Measurements from ENCODE around the gene RPS19BP1.

The RPS19BP1 gene, protein sequence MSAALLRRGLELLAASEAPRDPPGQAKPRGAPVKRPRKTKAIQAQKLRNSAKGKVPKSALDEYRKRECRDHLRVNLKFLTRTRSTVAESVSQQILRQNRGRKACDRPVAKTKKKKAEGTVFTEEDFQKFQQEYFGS

DNA sequence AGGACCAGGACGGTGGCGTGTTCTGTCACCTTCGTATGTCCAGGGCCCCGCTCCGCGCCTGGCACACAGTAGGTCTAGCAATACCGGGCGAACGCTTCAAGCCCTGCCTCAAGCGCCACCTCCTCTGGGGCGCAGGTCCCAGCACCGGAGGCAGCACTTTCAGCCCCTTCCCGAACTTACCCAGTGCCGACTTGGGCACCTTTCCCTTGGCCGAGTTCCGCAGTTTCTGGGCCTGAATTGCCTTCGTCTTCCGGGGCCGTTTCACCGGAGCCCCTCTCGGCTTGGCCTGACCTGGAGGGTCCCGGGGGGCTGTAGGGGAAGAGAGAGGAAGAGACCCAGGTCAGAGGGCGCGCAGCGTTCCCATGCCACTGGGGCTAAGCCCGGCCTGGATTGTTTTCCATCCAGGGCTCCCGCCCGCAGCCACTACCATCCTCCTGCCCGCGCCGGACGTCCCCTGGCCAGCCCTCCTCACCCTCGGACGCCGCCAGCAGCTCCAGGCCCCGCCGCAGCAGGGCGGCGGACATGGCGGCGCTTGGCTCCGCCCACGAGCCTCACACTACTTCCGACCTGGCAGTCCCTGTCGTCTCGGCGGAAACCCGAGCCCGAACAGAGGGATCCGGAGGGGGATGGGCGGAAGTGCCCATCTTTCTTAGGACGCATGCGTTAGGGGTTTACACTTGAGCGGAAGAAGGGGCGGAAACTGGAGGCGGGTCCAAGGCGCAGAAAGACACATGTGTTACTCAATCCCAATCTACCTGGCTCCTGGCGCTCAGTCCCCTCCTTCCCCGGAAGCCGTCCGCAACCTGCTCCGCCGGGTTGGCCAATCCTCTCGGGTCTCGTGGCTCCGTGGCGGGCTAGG, at the start of gene RPS19BP1:
Gene RPS19BP1, minus strand, starts transcription at position 534 of the 859 bp plus-strand sequence. Its CDS starts 10 bp downstream, at position 524.
- peak; percentile 96 for DNase-seq

DNA sequence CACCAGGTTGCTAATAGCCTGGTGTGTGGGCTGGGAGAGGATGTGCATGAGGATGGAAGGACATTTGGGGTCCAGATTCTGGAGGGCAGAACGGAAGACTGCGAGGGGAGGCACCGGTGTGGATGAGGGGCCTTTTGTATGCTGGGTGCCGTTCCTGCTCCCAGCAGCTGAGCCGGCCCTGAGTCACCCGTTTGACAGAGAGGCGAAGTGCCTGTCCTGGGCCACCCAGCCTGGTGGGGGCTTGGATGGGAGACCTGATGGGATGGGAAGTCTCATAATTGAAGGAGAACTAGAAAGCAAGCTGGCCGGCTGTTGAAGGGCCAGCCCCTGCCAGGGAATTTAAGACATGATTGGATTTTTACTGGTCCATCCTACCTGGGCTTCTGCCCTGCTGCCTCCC, 48.8 kb upstream of the RPS19BP1 start:
- no peak for DNase-seq

DNA sequence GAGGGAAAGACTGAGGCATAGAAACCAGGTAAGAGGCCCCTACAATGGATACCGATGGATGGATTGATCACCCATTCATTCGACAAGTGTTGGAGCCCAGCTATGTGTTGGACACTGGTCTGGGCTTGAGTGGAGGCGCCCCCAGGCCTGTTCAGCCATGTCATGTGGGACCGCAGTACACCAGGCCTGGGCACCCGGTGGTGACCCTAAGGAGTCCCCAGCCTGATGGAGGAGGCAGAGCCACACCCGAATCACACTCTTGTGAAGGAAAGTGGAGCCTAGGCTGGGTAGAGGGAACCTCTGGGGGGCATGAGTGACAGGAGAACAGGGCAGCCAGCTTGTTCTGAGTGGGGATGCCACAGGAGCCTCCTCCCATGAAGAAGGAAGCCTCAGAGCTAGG, 48.2 kb upstream of the RPS19BP1 start:
- no peak for DNase-seq

DNA sequence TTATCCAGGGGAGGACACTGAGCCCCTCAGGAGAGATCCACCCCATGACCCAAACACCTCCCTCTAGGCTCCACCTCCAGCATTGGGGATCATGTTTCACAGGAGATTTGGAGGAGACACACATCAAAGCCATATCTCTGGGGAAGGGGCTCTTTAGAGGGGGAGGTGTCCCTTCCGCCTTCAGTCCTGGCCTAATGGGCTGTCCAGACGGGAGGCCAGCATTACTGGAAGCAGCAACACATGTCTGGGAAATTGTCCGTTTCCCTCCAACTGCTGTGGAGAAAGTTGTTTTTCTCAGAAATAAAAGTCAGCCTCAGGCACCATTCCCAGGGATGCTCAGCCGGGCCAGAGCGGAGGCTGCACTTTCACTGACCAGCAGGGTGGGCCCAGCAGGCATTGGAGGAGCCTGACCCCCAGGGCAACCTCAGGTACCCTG, 47.5 kb upstream of the RPS19BP1 start:
- DNase-seq: no peak

DNA sequence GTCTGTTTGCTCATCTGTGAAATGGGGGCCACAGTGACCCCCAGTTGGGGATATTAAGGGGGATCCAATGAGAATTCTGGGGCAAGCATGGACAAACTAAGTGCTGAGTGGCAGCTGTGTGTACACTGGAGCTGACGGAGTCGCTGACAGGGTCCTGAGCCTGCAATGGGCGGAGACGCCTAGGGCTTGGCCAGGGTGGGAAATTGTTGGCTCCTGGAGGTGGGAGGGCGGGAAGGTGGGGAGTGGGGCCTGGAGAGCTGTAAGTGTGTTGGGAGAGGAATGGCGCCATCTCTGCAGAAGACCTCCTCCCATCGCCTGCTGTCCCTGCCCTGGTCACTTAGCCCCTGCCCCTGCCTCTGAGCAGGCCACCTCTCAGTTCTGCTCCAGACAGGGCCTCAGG, 45.4 kb upstream of the RPS19BP1 start:
- no peak for DNase-seq

DNA sequence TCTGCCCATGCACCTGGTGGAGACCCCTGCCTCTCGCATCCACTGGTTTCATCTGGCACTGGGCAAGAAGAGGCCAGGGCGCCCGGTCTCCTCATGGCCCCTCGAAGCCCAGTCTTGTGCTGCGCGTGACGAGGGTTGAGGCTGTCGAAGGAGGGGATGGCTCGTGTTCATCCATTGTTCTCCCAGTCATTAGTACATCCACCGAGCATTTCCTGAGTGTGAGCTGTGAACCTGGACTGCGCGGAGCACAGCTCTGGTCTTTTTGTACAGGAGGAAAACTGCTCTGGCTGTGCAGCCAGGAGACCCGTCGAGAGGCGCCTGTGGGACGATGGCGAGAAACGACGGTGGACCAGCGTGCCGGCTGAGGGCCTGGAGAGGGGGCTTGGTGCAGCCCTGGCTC, 44.8 kb upstream of the RPS19BP1 start:
- DNase-seq: no peak

DNA sequence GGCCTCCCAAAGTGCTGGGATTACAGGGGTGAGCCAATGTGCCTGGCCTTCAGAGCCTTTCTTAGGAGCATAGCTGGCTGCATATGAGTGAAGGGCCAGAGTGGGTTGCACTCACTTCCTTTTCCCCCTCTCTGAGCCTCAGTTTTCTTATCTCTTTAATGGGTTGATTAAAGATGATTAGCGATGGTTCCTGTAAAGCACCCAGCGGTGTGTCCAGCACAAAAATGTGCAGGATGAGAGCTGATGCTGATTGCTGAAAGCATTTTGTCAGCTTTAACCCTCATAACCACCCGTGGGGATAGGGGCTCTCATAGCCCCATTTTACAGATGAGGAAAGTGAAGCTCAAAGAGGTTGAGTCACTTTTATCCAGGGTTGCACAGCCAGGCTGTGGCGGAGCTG, 43.5 kb upstream of the RPS19BP1 start:
- no peak for DNase-seq

DNA sequence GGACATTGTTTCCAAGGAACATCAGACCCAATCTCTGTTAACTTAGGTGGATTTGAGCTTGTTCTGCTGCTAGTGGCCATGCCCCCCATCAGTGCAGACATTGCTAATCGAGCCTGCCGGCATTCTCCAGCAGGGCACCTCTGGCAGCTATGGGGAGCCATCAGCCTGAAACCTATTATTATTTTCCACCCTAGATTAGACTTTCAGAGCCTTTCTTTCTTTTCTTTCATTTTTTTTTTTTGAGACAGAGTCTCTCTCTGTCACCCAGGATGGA, 42.9 kb upstream of the RPS19BP1 start:
- no peak for DNase-seq

DNA sequence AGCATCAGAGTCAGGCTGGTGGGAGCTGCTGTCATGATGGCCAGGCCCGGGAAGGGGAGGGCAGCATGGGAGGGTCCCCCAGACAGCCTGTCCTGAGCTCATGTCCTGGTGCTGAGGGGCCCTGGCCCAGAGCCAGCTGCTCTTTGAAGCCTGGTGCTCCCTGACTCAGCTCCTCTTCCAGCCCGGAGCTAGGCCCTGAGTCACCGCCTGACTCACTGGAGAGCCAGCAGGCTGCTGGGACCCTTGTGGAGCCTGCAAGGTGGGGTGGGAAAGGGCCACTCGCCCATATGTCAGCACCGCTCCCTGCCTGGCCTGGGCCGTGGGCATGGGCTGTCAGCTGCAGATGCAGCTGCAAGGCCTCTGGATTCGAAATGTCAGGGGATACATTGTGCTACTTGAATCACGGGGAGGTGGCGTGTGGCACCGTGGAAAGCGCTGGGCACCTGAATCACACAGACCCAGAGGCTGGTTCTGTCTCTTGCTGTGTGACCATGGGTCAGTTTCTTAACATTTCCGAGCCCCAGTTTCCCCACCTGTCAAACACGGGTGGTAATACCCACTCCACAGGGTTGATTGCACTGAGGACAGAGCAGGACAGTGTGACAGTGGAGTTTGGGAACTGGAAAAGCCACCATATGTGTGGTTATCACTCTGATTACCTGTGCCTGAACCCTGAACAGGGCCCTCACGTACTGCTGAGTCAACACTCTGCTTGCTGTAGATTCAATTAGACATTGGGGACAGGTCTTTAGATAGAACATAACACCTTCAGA, 42.4 kb upstream of the RPS19BP1 start:
- no peak for DNase-seq

DNA sequence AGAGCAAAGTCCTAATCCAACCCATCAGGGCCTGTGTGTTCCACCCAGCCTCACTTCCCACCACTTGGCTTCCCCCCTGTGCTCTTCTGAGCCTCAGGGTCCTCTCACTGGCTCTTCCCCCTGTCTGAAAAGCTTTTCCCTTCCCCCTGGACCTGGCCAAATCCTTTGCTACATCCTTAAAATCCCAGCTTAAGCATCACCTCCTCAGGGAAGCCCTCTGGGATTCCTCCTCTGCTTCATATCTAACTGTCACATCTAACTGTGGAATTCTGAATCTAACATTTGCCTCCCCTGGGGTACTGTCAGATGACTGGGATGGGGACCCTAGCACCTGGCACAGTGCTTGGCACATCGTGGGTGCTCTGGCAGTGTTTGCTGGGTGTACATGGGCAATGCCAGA, 39.0 kb upstream of the RPS19BP1 start:
- DNase-seq: no peak

DNA sequence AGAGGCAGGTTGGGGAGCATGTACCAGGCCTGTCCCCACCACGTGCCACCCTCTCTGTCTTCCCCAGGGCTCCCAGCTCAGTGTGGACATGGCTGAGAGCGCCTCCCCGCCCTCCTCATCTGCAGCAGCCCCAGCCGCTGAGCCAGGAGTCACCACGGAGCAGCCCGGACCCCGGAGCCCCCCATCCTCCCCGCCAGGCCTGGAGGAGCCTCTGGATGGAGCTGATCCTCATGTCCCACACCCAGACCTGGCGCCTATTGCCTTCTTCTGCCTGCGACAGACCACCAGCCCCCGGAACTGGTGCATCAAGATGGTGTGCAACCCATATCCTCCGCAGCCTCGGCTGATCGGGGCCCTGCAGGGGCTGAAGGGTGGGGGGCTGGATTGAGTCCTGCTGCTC, 38.1 kb upstream of the RPS19BP1 start, which contains the start of gene CACNA1I:
Gene CACNA1I, plus strand, starts transcription at position 89 of the 400 bp plus-strand sequence. Its CDS starts 0 bp downstream, at position 89.
- no peak for DNase-seq

DNA sequence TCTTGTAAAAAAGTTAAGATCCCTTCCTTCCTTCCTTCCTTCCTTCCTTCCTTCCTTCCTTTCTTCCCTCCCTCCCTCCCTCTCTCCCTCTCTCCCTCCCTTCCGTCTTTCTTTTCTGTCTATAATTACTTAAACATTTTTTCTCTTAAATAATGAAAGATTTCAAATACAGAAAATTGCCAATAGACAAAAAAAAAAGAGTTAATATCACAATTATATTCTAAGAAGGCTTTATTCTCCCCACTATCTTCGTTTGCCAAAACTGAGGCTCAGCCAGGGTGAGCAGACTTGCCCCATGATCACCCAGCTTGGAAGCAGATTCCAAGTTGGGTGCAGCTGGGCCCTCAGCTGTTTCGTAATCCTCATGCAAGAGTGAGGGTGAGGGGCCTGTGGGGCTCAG, 37.7 kb upstream of the RPS19BP1 start:
- DNase-seq: no peak

DNA sequence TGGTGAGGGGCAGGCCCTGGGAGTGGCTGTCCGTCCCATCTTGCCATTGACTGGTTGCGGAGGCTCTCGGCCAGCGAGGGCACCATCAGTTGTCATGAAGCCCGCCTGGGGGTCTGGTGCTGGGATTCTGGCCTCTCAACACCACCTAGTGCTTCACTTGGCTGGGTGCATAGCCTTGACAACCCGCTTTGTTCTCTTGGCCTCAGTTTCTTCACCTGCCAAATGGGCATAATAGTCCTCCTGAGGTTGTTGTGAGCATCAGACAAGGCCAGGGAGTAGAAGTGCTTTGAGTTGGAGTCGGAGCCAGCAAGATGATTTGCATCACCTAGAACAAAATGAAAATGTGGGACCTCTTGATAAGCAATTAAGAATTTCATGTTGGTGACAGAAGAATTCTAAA, 36.5 kb upstream of the RPS19BP1 start:
- no peak for DNase-seq

DNA sequence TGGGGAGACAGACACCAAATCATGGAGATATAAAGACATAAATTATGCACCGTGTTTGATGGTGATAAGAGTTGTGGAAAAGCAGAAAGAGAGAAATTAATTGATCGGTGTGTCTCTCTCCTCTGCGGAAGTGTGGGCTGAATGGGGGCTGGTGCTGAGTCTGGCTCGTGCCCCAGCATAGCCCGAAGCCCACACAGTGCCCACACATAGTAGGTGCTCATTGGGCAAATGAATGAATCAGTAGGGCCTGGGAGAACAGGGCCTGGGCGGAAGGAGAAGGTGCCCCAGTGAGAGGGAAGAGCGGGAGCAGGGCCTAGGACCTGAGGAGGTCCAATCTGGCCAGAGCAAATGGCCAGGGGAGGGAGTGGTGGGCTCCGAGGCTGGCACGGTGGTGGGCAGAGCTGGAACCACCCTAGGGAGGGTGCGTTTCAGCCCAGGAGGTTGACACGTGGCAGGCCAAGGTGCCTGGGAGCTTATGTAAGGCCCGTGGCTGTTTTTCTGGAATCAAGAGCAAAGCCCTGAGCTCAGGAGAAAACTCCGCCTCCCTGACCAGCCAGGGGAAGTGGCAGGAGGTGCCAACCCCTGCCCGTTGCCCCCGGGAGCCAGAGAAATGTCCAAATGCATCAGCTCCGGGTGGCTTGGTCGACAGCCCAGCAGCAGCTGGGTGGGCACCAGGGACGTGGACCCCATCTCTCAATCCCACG, 35.9 kb upstream of the RPS19BP1 start:
- no peak for DNase-seq

DNA sequence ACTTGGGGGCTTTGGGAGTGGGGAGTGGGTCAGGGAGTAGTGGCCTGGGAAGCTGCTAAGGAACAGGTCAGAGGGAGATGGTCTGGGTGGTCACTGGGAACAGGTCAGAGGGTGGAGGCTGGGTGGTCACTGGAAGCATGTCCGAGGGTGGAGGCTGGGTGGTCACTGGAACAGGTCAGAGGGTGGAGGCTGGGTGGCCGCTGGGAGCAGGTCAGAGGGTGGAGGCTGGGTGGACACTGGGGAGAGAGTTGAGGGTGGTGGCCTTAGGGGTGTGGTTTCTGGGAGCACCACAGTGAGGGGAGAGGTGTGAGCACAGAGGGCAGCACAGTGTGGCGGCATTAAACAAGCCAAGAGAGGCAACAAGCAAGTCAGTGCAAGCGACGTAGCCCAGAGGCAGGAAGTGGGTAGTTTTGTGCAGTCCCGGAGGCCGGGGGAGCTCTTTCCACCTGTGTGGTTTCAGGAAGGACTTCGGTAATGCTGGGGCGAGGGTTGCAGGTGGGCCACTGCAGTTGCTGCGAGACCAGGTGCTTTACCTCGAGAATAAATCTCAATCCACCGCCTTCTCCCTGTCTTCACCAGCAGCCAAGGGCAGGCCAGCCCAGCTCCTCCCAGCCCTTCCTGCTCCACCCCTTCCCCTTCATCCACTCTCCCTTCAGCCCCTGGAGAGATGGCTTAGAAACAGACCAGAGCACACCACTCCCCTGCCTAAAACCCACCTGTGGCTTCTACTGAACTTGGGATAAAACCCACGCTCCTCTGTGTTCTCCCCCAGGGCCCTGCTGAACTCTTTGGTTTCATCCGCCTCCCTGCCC, 34.8 kb upstream of the RPS19BP1 start:
- no peak for DNase-seq

DNA sequence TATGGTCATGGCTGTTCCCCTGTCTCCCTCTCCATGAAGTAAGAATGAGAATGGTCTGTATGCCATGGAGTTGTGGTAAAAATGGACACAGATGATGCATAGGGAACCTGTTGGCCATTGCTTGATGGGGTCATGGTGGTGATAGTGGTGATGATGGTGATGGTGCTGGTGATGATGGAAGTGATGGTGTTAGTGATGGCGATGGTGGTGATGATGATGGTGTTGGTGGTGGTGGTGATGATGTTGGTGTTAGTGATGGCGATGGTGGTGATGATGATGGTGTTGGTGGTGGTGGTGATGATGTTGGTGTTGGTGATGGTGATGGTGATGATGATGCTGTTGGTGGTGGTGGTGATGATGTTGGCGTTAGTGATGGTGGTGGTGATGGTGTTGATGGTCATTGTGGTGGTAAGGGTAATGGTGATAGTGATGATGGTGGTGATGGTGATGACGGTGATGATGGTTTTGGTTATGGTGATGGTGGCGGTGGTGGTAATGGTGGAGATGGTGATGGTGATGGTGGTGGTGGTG, 32.9 kb upstream of the RPS19BP1 start:
- DNase-seq: no peak

DNA sequence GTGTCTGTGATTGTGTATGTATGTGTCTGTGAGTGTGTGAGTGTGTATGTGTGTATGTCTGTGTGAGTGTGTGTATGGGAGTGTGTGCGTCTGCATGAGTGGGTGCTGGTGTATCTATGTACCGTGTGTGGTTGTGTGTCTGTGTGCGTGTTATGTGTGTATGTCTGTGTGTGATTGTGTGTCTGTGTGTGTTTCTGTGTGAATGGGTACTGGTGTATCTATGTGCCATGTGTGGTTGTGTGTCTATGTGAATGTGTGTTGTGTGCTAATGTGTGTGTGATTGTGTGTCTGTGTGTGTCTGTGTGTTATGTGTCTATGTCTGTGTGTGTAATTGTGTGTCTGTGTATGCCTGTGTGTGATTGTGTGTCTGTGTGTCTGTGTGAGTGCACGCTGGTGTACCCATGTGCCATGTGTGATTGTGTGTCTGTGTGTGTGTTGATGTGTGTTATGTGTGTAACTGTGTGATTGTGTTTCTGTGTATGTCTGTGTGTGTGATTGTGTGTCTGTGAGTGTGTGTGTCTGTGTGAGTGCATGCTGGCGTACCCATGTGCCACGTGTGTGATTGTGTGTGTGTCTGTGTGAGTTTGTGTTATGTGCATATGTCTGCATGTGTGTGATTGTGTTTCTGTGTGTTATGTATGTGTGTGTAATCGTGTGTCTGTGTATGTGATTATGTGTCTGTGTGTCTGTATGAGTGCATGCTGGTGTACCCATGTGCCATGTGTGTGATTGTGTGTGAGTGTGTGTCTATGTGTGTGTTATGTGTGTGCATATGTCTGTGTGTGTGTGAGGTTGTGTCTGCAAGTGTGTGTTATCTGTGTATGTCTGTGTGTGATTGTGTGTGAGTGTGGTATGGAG, 31.3 kb upstream of the RPS19BP1 start:
- DNase-seq: no peak

DNA sequence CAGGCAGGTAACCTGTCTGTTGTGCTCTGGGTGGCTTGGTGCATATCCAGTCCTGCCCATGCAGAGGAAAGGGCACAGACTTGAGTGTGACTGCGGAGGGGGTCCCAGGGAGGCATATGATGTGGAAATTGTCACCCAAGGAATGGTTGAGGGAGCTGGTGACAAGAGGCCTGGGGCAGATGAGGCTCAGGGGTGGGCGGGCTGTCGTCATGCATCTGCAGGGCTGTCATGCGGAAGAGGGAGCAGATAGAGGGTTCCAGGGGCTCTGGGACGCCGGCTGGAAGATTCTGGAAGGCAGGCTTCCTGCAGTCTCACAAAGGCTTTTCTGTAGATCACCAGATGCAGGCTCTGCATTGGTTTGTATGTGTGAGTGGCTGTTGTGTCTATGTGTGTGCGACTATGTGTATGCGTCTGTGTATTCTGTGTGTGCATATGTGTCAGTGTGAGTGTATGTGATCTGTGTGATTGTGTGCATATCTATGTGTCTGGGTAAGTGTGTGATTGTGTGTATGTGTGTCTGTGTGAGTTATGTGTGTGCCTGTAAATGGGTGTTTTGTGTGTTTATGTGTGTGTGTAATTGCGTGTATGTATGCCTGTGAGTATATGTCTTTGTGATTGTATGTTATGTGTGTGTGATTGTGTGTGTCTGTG, 30.4 kb upstream of the RPS19BP1 start:
- no peak for DNase-seq

DNA sequence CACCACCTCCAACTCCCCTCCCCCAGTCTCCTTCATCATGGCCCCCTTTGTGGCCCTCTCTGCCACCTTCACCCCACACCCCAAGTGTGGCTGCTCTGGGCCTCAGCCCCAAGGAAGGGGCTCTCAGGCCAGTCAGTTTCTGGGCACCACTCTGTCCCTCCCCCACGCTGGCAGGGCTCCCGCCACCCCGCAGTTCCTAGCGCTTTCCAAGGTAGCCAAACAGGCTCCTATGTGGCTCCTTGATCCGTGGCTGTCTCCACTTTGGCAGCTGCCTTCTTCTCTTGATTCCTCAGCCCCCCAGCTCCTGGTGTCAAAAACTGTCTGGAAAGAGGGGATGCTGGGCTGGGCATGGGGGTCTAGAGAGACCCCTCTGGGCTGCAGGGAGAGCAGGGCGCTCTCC, 27.6 kb upstream of the RPS19BP1 start:
- no peak for DNase-seq

DNA sequence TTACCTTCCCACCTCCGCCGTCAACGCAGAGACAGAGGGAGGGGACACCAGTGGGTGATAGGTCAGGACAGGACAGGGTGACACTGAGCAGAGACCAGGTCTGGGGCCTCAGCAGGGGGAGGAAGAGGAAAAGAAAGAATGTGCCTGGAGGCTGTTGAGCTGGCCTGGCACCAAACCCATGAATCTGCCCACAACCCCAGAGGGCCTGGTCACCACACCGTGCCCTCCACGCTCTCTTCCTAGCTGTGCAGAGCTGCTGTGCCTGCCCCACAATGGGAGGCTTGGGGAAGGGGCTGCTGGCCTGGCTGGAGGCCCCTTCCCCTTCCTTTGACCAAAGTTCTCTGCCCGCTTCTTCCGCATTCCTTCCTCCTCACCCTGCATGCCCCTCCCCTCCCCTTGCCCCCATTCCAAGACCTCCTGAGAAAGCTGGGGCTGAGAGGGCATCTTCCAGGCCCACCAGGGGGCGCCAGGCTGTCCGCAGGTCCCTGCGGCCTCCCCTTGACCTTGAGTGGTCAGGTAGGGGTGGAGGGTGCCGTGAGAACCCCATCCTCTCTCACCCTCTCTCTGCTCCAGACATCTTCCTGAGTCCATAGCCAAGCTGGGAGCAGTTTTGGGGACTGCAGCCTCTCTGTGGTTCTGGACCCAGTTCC, 27.0 kb upstream of the RPS19BP1 start:
- no peak for DNase-seq

All from KG1 (cell line).